Kidney (tissue), 14 donors: Measurements from ENCODE around the gene S100A9. TPM values are rescaled to one million over a fixed set of nuclear protein-coding genes. Genes with fewer than 3 reads are reported as not detected.

Experiments used
- DNase-seq, 5 donors: peaks; one replicate each; pipeline ENCODE4 v3.0.0-alpha.2; 2013 to 2020
- FAIRE-seq: peaks from 2 replicates; lab custom pipeline; 2012; peaks lifted over from hg19 to GRCh38; lab: Jason Lieb, UNC
- H3K27ac ChIP-seq, 2 donors: one replicate each; pipeline ENCODE4 v1.7.0; 2013; ENCODE audit warnings: low read depth in 2 of 2, low read length in 2 of 2, inconsistent platforms in 1 of 2
- H3K27me3 ChIP-seq: one replicate; pipeline ENCODE4 v1.7.1; 2013; ENCODE audit warnings: low read length, inconsistent platforms; ENCODE audit not compliant: control insufficient read depth, insufficient read depth
- H3K36me3 ChIP-seq, 3 donors: one replicate each; pipeline versions ENCODE4 v1.7.0 to v1.7.1; 2013; ENCODE audit warnings: low read length in 3 of 3, control low read depth in 1 of 3, inconsistent platforms in 1 of 3; ENCODE audit not compliant: insufficient read depth in 3 of 3, control insufficient read depth in 2 of 3
- H3K4me1 ChIP-seq, 3 donors: one replicate each; pipeline versions ENCODE4 v1.7.0 to v1.7.1; 2013; ENCODE audit warnings: low read length in 3 of 3, inconsistent platforms in 1 of 3, low read depth in 1 of 3; ENCODE audit not compliant: control insufficient read depth in 2 of 3, insufficient read depth in 2 of 3
- H3K4me3 ChIP-seq, 3 donors: one replicate each; pipeline versions ENCODE4 v1.7.0 to v1.8.1; 2013; ENCODE audit warnings: low read length in 3 of 3, control low read depth in 1 of 3, inconsistent platforms in 1 of 3
- H3K9ac ChIP-seq, 3 donors: one replicate each; pipeline versions ENCODE4 v1.7.0 to v1.7.1; 2013; ENCODE audit warnings: low read length in 3 of 3, control low read depth in 1 of 3, inconsistent platforms in 1 of 3
- H3K9me3 ChIP-seq, 3 donors: one replicate each; pipeline versions ENCODE4 v1.7.0 to v1.7.1; 2013; ENCODE audit warnings: low read length in 3 of 3, control low read depth in 1 of 3, inconsistent platforms in 1 of 3; ENCODE audit not compliant: control insufficient read depth in 2 of 3, insufficient read depth in 1 of 3
- CTCF ChIP-seq: IDR thresholded peaks from 3 replicates; pipeline ENCODE4 v1.5.1; 2012; ENCODE audit warnings: mild to moderate bottlenecking, moderate library complexity, borderline replicate concordance; ENCODE audit not compliant: insufficient read depth; ENCODE audit errors: extremely low read depth
- intact Hi-C: fragments of 100-400 bp; cut with DNase I; formaldehyde crosslinking; loops from one replicate; pipeline ENCODE4 v1.11.1; 2022
- polyA plus RNA-seq: library from polyadenylated mRNA; stranded (reverse); fragments of 350-450 nt; fragmentation: Illumina TruSeq; extraction: RNeasy Lipid Tissue Mini Kit (QIAGEN cat#74804); gene quantifications from one replicate; pipeline ENCODE4 v1.2.3, GENCODE V29; 2014; ENCODE audit warnings: low read depth, low replicate concordance; ENCODE audit not compliant: insufficient read depth
- total RNA-seq: library from RNA; stranded (reverse); fragmentation: NEBNext Ultra II Directional; extraction: Animal tissue kit (Norgen Biotek cat#: 25700); gene quantifications from one replicate; pipeline ENCODE4 v1.2.1, GENCODE V29; 2021
- donor health status: control.
- donor health status: control.
- donor health status: control.
- donor health status: control.
- donor health status: control.
- donor health status: DM: yes; HTN: yes; CAD: no.
- donor health status: Normal renal cell carcinoma (clear cell type).

Gene S100A9
- total and polyA plus RNA-seq, 2 donors from 2014 or later: 41.9 to 271 TPM

DNA sequence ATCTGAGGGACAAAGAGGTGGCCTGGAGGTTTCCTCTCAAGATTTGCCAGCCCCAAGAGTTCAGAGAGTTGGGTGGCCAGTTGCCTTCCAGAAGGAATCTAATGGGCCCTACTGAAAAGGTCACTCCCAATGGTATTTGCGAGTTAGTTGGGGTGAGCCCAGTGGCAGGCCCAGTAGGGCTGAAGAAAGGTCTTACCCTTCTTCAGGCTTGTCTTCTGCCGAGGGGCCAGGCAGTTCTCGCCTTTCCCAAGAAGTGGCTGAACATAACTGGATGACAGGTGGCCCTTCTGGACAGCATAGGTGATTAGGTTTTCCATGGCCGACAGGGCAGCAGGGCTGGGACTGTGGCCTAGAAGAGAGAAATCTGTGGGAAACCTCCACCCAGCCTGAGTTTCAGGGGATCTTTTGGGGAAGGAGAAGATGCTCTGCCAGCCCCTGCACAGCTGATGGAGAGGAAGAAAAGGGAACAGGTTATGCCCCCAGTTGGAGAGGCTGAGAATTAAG, 16.2 kb upstream of the S100A9 start:
- Histone ChIP-seq H3K36me3 (no peaks in the 10 kb centered on the region), H3K9me3 (no peaks in the 10 kb centered on the region), H3K27ac (no peak overlapping the region), H3K4me1 (no peaks in the 10 kb centered on the region), H3K4me3 (no peak overlapping the region), H3K9ac (no peak overlapping the region), H3K27me3 (no peaks in the 10 kb centered on the region)
- DNase-seq (no peak), FAIRE-seq (no peak)
- no peak for TF ChIP-seq CTCF
- intact Hi-C loops: no loop called here

- Histone ChIP-seq H3K27me3 (no peaks in the 10 kb centered on the region), H3K9me3 (no peaks in the 10 kb centered on the region), H3K4me3 (no peak overlapping the region), H3K4me1 (no peaks in the 10 kb centered on the region), H3K9ac (no peak overlapping the region), H3K27ac (no peak overlapping the region), H3K36me3 (no peaks in the 10 kb centered on the region)
- intact Hi-C loops: no loop called here
- DNase-seq (no peak), FAIRE-seq (no peak)
- no peak for TF ChIP-seq CTCF
Observed at GRCh38 chr1:153342178-153342577, 15.5 kb upstream of the S100A9 start.

- H3K9ac ChIP-seq: no peak overlapping the region
- DNase-seq: no peak
- no peak overlapping the region for H3K4me3 ChIP-seq
- no peaks in the 10 kb centered on the region for H3K27me3 ChIP-seq
- H3K4me1 ChIP-seq: no peaks in the 10 kb centered on the region
- no peaks in the 10 kb centered on the region for H3K9me3 ChIP-seq
- TF ChIP-seq CTCF: no peak
- H3K36me3 ChIP-seq: no peaks in the 10 kb centered on the region
- no peak for FAIRE-seq
- intact Hi-C loops: no loop called here
- H3K27ac ChIP-seq: no peak overlapping the region
Observed at GRCh38 chr1:153343040-153343681, 14.5 kb upstream of the S100A9 start.
